HEK293 (cell line): ENCODE results near the gene MAPK11.
A peak's percentile ranks its signal among the peaks of the same experiment; 100 is the strongest.

Experiments
- CTCF ChIA-PET: fragments of 350-600 bp; formaldehyde crosslinking; extraction: SDS; loops from one replicate; lab custom pipeline; 2021; ENCODE audit warnings: antibody characterized with exemption; lab: Yijun Ruan, JAX
- POLR2A ChIA-PET: fragments of 300-600 bp; formaldehyde crosslinking; extraction: SDS; loops from one replicate; lab custom pipeline; 2020; ENCODE audit warnings: antibody characterized with exemption, inconsistent platforms; lab: Yijun Ruan, JAX
- H3K27ac ChIP-seq: fragments of 200-500 bp; sonication (Bioruptor generic); 2 replicates; pipeline ENCODE4 v1.5.1; 2014; ENCODE audit warnings: low read depth, low read length, control low read depth, inconsistent platforms; ENCODE audit errors: extremely low read depth
- H3K36me3 ChIP-seq, 2 experiments: fragments of 200-500 bp in 1 of 2; sonication (Bioruptor generic) in 1 of 2; 1 replicate in 1 of 2; 2 replicates in 1 of 2; pipeline ENCODE4 v1.5.1; 2014 to 2017; ENCODE audit warnings: inconsistent platforms in 2 of 2, low read length in 2 of 2; ENCODE audit not compliant: control insufficient read depth in 2 of 2, insufficient read depth in 1 of 2
- H3K4me1 ChIP-seq: fragments of 200-500 bp; sonication (Bioruptor generic); 2 replicates; pipeline ENCODE4 v1.5.1; 2014; ENCODE audit warnings: mild to moderate bottlenecking, low read length, inconsistent platforms; ENCODE audit not compliant: control insufficient read depth, insufficient read depth
- H3K4me3 ChIP-seq: 2 replicates; pipeline ENCODE4 v1.5.1; 2011; ENCODE audit warnings: low read depth, mild to moderate bottlenecking, control low read depth, low read length, moderate library complexity
- H3K9me3 ChIP-seq: fragments of 200-500 bp; sonication (Bioruptor generic); 2 replicates; pipeline ENCODE4 v1.5.1; 2014; ENCODE audit warnings: low read depth, low read length, inconsistent platforms; ENCODE audit not compliant: control insufficient read depth, insufficient read depth
- ATF2 ChIP-seq: fragments of 450-650 bp; formaldehyde crosslinking; IDR thresholded peaks from 2 replicates; pipeline ENCODE4 v1.5.1; 2016; ENCODE audit warnings: missing biosample characterization, missing genetic modification characterization, low read depth
- EGR2 ChIP-seq: fragments of 450-650 bp; formaldehyde crosslinking; IDR thresholded peaks from 2 replicates; pipeline ENCODE4 v1.5.1; 2016; ENCODE audit warnings: low read depth, missing biosample characterization, missing genetic modification characterization
- GLIS1 ChIP-seq: fragments of 450-650 bp; formaldehyde crosslinking; IDR thresholded peaks from 2 replicates; pipeline ENCODE4 v1.5.1; 2016; ENCODE audit warnings: missing biosample characterization, missing genetic modification characterization
- GLIS2 ChIP-seq: fragments of 450-650 bp; formaldehyde crosslinking; IDR thresholded peaks from 2 replicates; pipeline ENCODE4 v1.5.1; 2016; ENCODE audit warnings: missing biosample characterization, missing genetic modification characterization
- HOXD13 ChIP-seq: sonication (generic); formaldehyde crosslinking; IDR thresholded peaks from 2 replicates; pipeline ENCODE4 v1.8.0; 2022; ENCODE audit warnings: missing genetic modification reagents, borderline replicate concordance
- KLF1 ChIP-seq: fragments of 450-650 bp; formaldehyde crosslinking; IDR thresholded peaks from 2 replicates; pipeline ENCODE4 v1.5.1; 2016; ENCODE audit warnings: missing biosample characterization, missing genetic modification characterization
- KLF10 ChIP-seq: fragments of 450-650 bp; IDR thresholded peaks from 2 replicates; pipeline ENCODE4 v1.5.1; 2018; ENCODE audit warnings: missing biosample characterization, mild to moderate bottlenecking, missing genetic modification characterization
- KLF8 ChIP-seq: fragments of 450-650 bp; formaldehyde crosslinking; IDR thresholded peaks from 2 replicates; pipeline ENCODE4 v1.5.1; 2016; ENCODE audit warnings: missing biosample characterization, missing genetic modification characterization
- PRDM4 ChIP-seq: fragments of 450-650 bp; formaldehyde crosslinking; IDR thresholded peaks from 2 replicates; pipeline ENCODE4 v1.5.1; 2017; ENCODE audit warnings: missing biosample characterization, missing genetic modification characterization
- RBAK ChIP-seq: fragments of 450-650 bp; formaldehyde crosslinking; IDR thresholded peaks from 2 replicates; pipeline ENCODE4 v1.5.1; 2016; ENCODE audit warnings: missing biosample characterization, missing genetic modification characterization
- ZBTB6 ChIP-seq: fragments of 450-650 bp; formaldehyde crosslinking; IDR thresholded peaks from 2 replicates; pipeline ENCODE4 v1.5.1; 2017; ENCODE audit warnings: missing biosample characterization, missing genetic modification characterization
- ZFHX2 ChIP-seq: fragments of 450-650 bp; formaldehyde crosslinking; conservative IDR thresholded peaks from 2 replicates; pipeline ENCODE4 v1.5.1; 2016; ENCODE audit warnings: missing biosample characterization, missing genetic modification characterization
- ZNF366 ChIP-seq: fragments of 450-650 bp; formaldehyde crosslinking; conservative IDR thresholded peaks from 2 replicates; pipeline ENCODE4 v1.5.1; 2016; ENCODE audit warnings: missing biosample characterization, missing genetic modification characterization
- ZNF449 ChIP-seq: fragments of 450-650 bp; formaldehyde crosslinking; IDR thresholded peaks from 2 replicates; pipeline ENCODE4 v1.5.1; 2017; ENCODE audit warnings: missing biosample characterization, mild to moderate bottlenecking, missing genetic modification characterization, moderate library complexity
- ZNF544 ChIP-seq: fragments of 450-650 bp; formaldehyde crosslinking; IDR thresholded peaks from 2 replicates; pipeline ENCODE4 v1.5.0; 2017; ENCODE audit warnings: missing biosample characterization, missing genetic modification characterization
- ZNF792 ChIP-seq: fragments of 450-650 bp; formaldehyde crosslinking; IDR thresholded peaks from 2 replicates; pipeline ENCODE4 v1.5.1; 2016; ENCODE audit warnings: missing biosample characterization, missing genetic modification characterization
- TF ChIP-seq, protein P1 (sequence below): fragments of 450-650 bp; formaldehyde crosslinking; IDR thresholded peaks from 2 replicates; pipeline ENCODE4 v1.5.1; 2016; ENCODE audit warnings: missing biosample characterization, missing genetic modification characterization

MAPK11 gene

DNA sequence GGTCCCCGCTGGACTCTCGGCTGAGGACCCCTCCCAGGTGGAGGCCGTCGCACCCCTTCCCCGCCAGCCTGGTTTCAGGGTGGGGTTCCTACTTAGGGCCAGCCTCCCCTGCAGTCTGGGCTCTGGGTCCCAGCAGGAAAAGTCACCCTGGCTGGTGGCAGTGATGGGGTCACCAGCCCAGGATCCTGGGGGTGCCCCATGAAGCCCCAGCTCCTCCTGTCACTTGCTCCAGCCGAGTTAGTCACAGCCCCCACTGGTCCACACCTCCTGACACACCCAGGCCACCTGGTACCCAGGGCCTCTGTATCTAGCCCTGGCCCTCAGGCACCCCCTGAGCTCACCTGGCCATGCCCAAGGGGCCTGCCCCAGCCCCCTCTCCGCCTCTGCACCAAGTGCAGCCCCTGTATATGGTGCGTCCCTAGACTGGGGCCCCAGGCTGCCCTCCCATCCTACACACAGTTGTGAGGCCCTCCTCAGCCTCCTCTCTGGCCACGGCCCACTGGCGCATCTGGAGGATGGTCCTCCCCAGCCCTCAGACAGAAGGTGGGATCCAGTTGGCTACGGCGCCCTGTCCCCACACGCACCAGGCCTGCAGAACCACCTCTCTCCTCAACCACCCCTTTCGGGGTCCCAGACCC lies 30.6 kb upstream of the MAPK11 start:
- POLR2A ChIA-PET: no interaction called here
- TF ChIP-seq GLIS1: peak; percentile 10; the same call in 1 of the 2 replicates
- TF ChIP-seq GLIS2 (tag by site-specific recombination): peak; percentile 67
- TF ChIP-seq EGR2 (tag by site-specific recombination): peak; percentile 32; the same call in 1 of the 2 replicates
- TF ChIP-seq, protein P1, sequence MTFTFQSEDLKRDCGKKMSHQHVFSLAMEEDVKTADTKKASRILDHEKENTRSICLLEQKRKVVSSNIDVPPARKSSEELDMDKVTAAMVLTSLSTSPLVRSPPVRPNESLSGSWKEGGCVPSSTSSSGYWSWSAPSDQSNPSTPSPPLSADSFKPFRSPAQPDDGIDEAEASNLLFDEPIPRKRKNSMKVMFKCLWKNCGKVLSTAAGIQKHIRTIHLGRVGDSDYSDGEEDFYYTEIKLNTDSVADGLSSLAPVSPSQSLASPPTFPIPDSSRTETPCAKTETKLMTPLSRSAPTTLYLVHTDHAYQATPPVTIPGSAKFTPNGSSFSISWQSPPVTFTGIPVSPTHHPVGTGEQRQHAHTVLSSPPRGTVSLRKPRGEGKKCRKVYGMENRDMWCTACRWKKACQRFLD (tag by site-specific recombination): no peak
- no peak for TF ChIP-seq RBAK (tag by site-specific recombination)
- TF ChIP-seq ZNF449: no peak
- TF ChIP-seq PRDM4 (tag by site-specific recombination): no peak
- TF ChIP-seq KLF1 (tag by site-specific recombination): peak; percentile 56
- TF ChIP-seq HOXD13 (CRISPR knock-in tag): no peak
- peak; percentile 60 for TF ChIP-seq ZFHX2 (tag by site-specific recombination)
- H3K4me1 ChIP-seq: peaks cover 19% of the 10 kb centered on the region
- 0 out of 2 replicates have a peak overlapping the region, but pooled peaks have one; percentile 2 for H3K27ac ChIP-seq
- H3K9me3 ChIP-seq: no peaks in the 10 kb centered on the region
- CTCF ChIA-PET: interaction anchor here (0.6 kb wide), 1 partner anchor 50 kb away, joined by 5 read pairs; no protein-coding TSS in a partner anchor
- peaks cover 0 to 40% of the 10 kb centered on the region in 2 experiments; a peak in 2 of 3 replicates for H3K36me3 ChIP-seq
- H3K4me3 ChIP-seq: no peak overlapping the region

DNA sequence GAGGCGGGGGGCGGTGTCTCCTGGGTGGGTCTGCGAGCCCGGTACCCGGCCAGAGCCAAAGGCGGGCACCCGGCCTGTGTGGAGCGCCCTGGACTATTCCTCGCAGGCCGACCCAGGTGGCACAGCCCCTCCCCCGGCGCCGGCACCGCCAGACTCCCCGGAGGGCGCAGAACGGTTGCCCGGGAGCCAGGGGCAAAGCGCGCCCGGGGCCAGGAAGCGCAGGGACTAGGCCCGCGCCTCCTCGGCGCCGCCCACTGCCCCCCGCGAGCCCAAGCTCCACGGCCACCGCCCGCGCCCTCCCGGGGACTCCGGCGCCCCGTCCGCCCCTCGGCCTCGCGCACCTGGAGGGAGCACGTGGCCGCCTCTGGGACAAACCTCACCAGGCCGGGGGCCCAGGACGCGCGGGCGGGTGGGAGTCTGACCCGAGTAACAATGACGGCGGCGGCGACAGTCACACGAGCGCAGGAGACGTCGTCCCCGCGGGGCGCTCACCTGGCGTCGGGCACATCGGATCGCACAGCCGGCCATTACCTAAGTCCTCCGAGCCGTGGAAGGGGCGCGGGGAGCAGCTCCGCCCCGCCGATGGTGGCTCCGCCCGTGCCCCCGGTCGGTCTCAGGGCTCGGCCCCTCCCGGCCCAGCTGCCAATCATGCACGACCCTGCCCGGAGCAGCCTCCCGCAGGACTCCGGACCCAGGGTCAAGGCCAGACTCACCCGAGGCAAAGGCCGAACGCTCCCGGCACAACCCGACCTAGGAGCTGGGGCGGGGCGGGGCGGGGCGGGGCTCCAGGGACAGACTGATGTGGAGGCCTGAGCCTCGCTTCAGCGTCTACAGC lies 29.8 kb upstream of the MAPK11 start:
- H3K4me1 ChIP-seq: peaks cover 12% of the 10 kb centered on the region
- no peak overlapping the region for H3K27ac ChIP-seq
- no peaks in the 10 kb centered on the region for H3K9me3 ChIP-seq
- peaks cover 0 to 38% of the 10 kb centered on the region in 2 experiments; a peak in 2 of 3 replicates for H3K36me3 ChIP-seq
- H3K4me3 ChIP-seq: no peak overlapping the region
- POLR2A ChIA-PET: interaction anchor here (0.9 kb wide), 1 partner anchor 12 kb away, joined by 3 read pairs; no protein-coding TSS in a partner anchor
- CTCF ChIA-PET: interaction anchor here (0.6 kb wide), 1 partner anchor 51 kb away, joined by 5 read pairs; no protein-coding TSS in a partner anchor
- TF ChIP-seq ZBTB6 (tag by site-specific recombination) (no peak), ZNF366 (no peak), ZNF544 (tag by site-specific recombination) (no peak), KLF10 (tag by site-specific recombination) (no peak), KLF1 (tag by site-specific recombination) (peak; percentile 77), ZNF792 (tag by site-specific recombination) (no peak), KLF8 (tag by site-specific recombination) (peak; percentile 82), ATF2 (tag by site-specific recombination) (no peak)
